ENCODE measurements around the gene LFNG. TPM values are rescaled to one million over a fixed set of nuclear protein-coding genes. Genes with fewer than 3 reads are reported as not detected.

Gene LFNG
- polyA plus RNA-seq, 12 donors = 11.6 to 27.9 (median 18.4) TPM; not detected in 1

DNA sequence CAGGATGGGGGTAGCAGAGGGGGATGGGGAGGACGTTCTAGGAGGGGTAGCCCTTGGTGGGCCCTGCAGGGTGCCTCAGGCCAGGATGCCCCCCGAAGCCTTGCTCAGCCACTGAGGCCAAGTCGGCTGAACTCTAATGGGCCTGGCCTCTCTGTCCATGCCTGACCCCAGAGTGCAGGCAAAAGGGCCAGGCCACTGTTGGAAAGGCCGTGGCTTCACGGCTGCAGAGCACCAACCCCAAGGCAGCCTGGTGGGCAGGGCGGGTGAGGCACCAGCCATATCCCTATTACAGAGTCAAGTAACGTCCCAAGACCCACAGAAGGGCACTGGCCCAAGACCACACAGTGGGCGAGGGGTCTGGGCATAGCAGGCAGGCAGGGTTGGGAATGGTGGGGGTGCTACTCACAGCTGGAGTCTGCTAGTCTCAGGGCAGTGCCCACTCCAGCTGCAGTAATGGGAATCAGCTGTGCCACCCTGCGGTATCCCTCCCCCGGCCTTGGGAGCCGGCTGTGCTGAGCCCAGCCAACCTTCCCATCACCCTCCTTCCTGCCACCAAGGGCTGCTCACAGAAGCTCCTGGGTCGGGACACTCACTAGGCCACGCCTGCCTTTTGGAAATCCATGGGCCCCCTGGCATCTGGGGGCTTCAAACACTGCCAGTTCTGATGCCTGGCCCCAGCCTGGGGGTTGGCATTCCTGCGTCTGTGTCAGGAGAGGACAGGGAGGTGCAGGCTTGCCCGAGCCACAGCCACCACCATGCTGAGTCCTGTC, 4.0 kb upstream of the LFNG start:
- no peak for DNase-seq

GRCh38 chr7:2516194-2516555, 3.4 kb upstream of the LFNG start:
- DNase-seq = no peak

DNA sequence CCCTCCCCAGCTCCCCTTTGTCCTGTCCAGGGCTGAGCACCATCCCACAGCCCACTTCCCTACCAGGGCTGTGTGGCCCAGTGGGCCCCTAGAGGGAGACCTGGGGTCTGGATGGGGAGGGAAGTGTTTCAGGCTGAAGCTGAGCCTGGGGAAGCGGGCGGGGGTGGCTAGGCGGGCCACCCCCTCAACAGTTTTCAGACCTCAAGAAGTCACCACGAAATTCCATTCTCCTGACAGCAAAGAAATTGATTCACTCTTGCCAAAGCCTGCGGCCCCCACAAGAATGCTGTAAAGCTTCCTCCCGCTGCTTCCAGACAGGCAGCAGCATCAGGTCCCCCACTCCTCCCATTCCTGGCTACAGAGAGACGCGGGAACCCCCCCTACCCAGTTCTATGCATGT, 2.5 kb upstream of the LFNG start:
- no peak for DNase-seq

GRCh38 chr7:2517678-2518507, 1.7 kb upstream of the LFNG start:
- no peak for DNase-seq

GRCh38 chr7:2518737-2519118, 846 bp upstream of the LFNG start:
- no peak for DNase-seq

DNA sequence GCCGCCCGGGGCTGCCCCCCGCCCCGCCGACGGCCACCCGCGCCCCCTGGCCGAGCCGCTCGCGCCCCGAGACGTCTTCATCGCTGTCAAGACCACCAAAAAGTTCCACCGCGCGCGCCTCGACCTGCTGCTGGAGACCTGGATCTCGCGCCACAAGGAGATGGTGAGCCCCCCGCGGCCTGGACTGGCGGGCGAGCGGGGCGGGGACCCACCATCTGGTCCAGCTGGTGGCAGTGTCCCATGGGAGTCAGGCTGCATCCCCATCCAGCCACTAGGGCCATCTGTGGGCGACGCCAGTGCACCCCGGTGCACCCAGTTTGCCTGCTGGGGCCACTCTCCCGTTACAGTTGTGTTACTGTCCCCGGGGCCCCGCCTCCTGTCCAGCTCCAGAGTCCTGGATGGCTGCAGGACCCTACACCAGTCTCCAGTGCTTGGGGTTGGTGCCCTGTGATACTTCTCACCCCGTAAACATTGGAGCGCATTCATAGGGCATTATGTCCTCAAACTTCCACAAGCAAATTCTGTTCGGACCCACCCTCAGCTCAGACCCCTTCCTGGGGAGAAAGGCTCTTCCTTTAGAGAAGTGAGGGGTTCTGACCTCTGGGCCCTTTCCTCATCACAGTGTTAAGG, 672 bp downstream of the LFNG start:
- no peak for DNase-seq

DNA sequence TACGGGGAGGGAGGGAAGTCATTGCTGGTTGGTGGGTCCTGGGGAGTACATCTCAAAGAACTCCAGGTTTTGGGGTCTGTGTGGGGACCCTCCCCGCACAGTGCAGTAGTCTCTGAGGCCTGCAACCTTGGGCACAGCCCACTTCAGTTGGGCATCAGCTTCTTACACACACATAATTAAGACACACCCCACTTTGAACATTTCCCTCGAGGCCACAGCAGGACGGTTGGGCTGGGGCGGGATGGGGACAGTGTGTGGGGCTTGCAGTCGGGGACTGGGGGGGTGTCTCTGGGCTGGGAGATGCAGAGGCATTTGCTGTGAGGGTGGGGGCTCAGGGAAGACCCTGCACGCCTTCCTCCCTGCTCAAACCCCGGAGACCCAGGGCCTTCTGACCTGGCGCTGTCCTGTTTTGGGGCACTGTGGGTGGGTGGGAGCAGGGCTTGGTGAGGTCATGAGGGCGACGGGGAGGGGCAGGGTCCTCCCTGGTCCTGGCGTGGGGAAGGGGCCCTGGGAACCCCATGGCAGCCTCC, 1.3 kb downstream of the LFNG start:
- no peak for DNase-seq

GRCh38 chr7:2521341-2521745, 1.8 kb downstream of the LFNG start:
- DNase-seq = no peak

- no peak for DNase-seq
Observed at GRCh38 chr7:2521952-2522591, 2.5 kb downstream of the LFNG start.

- DNase-seq = no peak
Observed at GRCh38 chr7:2522780-2523433, 3.3 kb downstream of the LFNG start.

GRCh38 chr7:2523461-2523936, 3.9 kb downstream of the LFNG start:
- no peak for DNase-seq

- DNase-seq = no peak
Observed at GRCh38 chr7:2523941-2524807, 4.6 kb downstream of the LFNG start.

- no peak for DNase-seq
Observed at GRCh38 chr7:2524808-2525657, 5.5 kb downstream of the LFNG start.

GRCh38 chr7:2525658-2526630, 6.4 kb downstream of the LFNG start:
- DNase-seq = no peak

DNA sequence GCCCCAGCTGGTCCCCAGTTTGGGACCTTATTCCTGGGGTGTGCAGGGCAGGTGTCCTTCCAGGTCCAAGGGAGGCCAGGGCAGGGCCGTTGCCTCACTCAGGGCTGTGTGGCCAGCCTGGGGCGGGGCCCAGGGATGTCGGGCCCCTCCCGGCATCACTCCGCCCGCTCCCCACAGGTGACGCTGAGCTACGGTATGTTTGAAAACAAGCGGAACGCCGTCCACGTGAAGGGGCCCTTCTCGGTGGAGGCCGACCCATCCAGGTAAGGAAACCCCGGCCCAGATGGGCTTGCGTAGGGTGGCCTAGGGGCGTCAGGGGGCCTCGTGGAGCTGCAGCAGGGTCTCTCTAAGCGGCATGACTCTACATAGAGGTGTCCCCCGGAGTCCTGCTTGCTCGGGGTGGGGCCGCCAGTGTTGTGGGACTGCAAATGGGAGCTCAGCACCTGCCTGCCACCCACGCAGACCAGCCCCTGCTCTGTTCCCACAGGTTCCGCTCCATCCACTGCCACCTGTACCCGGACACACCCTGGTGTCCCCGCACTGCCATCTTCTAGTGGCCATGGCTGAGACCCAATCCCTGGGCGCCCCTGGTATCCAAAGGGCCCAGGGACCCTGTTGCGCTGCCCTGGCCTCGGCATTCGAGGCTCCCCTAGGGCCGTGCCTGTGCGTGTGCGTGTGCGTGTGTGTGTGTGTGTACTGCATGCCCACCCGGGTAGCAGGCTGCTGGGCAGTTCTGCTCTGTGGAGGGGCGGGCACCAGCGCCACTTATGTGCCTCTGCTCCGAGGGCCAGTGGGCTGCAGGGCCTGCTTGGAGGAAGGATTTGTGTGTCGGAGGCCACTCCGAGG, 7.3 kb downstream of the LFNG start:
- no peak for DNase-seq

DNA sequence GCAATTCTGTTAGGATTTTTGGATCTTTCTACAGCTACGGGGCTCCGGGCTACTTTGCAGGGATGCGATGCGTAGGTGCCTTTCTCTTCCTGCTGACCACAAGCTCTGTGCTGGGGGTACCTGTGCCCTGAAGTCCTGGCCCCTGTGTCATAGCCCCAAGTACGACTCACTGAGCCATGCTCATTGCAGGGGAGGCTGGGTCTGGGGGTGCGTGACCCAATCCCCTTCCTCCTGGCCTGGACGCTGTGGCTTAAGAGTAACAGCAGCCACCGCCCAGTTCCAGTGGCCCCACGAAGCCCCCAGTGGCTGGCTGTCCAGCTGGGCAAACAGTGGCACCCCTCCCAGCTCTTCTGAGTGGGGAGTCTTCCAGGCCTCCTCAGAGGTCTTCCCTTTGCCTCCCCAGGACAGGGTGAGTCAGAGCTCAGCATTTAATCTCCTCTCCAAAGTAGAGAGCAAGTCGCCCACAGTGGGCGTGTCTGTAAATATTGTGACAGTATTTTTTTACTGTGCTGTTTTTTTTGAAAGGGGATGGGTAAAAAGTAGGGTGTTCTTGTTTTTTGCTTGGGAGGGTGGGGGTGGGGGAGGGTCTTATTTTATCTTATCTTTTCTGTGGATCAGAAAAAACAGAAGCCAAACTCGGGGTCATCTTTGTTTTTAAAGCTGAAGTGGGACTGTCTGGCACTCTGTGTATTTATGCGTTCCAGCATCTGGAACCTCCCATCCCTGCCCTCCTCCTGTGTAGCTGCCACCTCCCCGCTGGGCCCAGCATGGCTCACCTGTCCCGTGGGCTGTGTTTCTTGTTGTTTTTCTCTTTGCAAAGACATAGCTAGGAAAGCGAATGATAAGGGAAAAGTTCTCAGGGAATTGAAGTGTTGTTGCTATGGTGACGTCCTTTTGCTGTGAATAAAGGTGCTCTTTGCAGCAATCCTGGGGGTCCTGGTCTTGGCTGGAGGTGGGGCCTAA, 8.2 kb downstream of the LFNG start:
- DNase-seq = no peak

Measured in muscle of arm (tissue), 12 donors.